Trophoblast cell (in vitro differentiated cells and primary cell): ENCODE data around the gene AMN.
A peak's percentile ranks its signal among the peaks of the same experiment; 100 is the strongest.

Experiments used
- DNase-seq, 2 donors: peaks; one replicate each; pipeline ENCODE4 v3.0.0-alpha.2; 2016
- H2AFZ ChIP-seq: 2 replicates; pipeline ENCODE4 v1.6.1; 2013; ENCODE audit warnings: low read length, moderate library complexity, mild to moderate bottlenecking; ENCODE audit not compliant: insufficient read depth, poor library complexity
- H2AK5ac ChIP-seq: 2 replicates; pipeline ENCODE4 v1.6.1; 2013; ENCODE audit warnings: mild to moderate bottlenecking, low read length
- H2BK120ac ChIP-seq: 2 replicates; pipeline ENCODE4 v1.6.1; 2013; ENCODE audit warnings: low read length, mild to moderate bottlenecking, moderate library complexity; ENCODE audit not compliant: insufficient read depth, poor library complexity
- H2BK12ac ChIP-seq: 2 replicates; pipeline ENCODE4 v1.6.1; 2013; ENCODE audit warnings: mild to moderate bottlenecking, low read length, moderate library complexity
- H2BK5ac ChIP-seq: 2 replicates; pipeline ENCODE4 v1.6.1; 2013; ENCODE audit warnings: low read length, low read depth, moderate library complexity, mild to moderate bottlenecking; ENCODE audit not compliant: poor library complexity
- H3K14ac ChIP-seq: 2 replicates; pipeline ENCODE4 v1.6.1; 2013; ENCODE audit warnings: mild to moderate bottlenecking, low read length
- H3K18ac ChIP-seq: 2 replicates; pipeline ENCODE4 v1.6.1; 2013; ENCODE audit warnings: mild to moderate bottlenecking, low read length
- H3K23ac ChIP-seq: 2 replicates; pipeline ENCODE4 v1.6.1; 2013; ENCODE audit warnings: low read length
- H3K27ac ChIP-seq: 2 replicates; pipeline ENCODE4 v1.5.1; 2013; ENCODE audit warnings: low read depth, mild to moderate bottlenecking, inconsistent platforms, low read length, moderate library complexity
- H3K27me3 ChIP-seq: 2 replicates; pipeline ENCODE4 v1.6.1; 2013; ENCODE audit warnings: inconsistent platforms, mild to moderate bottlenecking, low read length, moderate library complexity; ENCODE audit not compliant: insufficient read depth
- H3K36me3 ChIP-seq, 2 experiments: 1 replicate in 1 of 2; 2 replicates in 1 of 2; pipeline ENCODE4 v1.6.1; 2013; ENCODE audit warnings: low read length in 2 of 2, mild to moderate bottlenecking in 2 of 2, moderate library complexity in 1 of 2; ENCODE audit not compliant: insufficient read depth in 2 of 2, control insufficient read depth in 1 of 2
- H3K4ac ChIP-seq: 2 replicates; pipeline ENCODE4 v1.6.1; 2013; ENCODE audit warnings: low read depth, mild to moderate bottlenecking, low read length, moderate library complexity
- H3K4me1 ChIP-seq, 2 experiments: 1 replicate in 1 of 2; 2 replicates in 1 of 2; pipeline ENCODE4 v1.6.1; 2013; ENCODE audit warnings: low read length in 2 of 2, mild to moderate bottlenecking in 2 of 2, moderate library complexity in 1 of 2; ENCODE audit not compliant: insufficient read depth in 2 of 2, control insufficient read depth in 1 of 2
- H3K4me2 ChIP-seq: 2 replicates; pipeline ENCODE4 v1.6.1; 2013; ENCODE audit warnings: inconsistent platforms, mild to moderate bottlenecking, low read length, moderate library complexity
- H3K4me3 ChIP-seq: 2 replicates; pipeline ENCODE4 v1.5.1; 2013; ENCODE audit warnings: mild to moderate bottlenecking, low read depth, low read length, inconsistent platforms
- H3K79me1 ChIP-seq: one replicate; pipeline ENCODE4 v1.6.1; 2013; ENCODE audit warnings: low read length
- H3K79me2 ChIP-seq: 2 replicates; pipeline ENCODE4 v1.6.1; 2013; ENCODE audit warnings: low read length, mild to moderate bottlenecking; ENCODE audit not compliant: control insufficient read depth, insufficient read depth, poor library complexity
- H3K9ac ChIP-seq: 2 replicates; pipeline ENCODE4 v1.6.1; 2013; ENCODE audit warnings: mild to moderate bottlenecking, low read length
- H3K9me3 ChIP-seq: 2 replicates; pipeline ENCODE4 v1.6.1; 2013; ENCODE audit warnings: low read depth, mild to moderate bottlenecking, control low read depth, inconsistent platforms, low read length; ENCODE audit not compliant: insufficient read depth
- H4K12ac ChIP-seq: 2 replicates; pipeline ENCODE4 v1.6.1; 2013; ENCODE audit warnings: low read depth, mild to moderate bottlenecking, low read length, moderate library complexity
- H4K8ac ChIP-seq: 2 replicates; pipeline ENCODE4 v1.6.1; 2013; ENCODE audit warnings: low read depth, mild to moderate bottlenecking, low read length, moderate library complexity
- H4K91ac ChIP-seq: one replicate; pipeline ENCODE4 v1.6.1; 2013; ENCODE audit warnings: low read depth, mild to moderate bottlenecking, low read length, moderate library complexity
- WGBS: extraction: QIAGEN DNeasy Blood & Tissue Kit; methylation state at CpG from one replicate; pipeline ENCODE4 v1.1.7; 2013; ENCODE audit warnings: missing lambda C conversion rate; ENCODE audit not compliant: insufficient read length, insufficient coverage; ENCODE audit errors: extremely low coverage; 5-methylcytosine and 5-hydroxymethylcytosine counted together

The AMN gene

GRCh38 chr14:102968306-102968705, 45.8 kb downstream of the AMN start:
- H4K91ac ChIP-seq, result no peak overlapping the region
- H2AFZ ChIP-seq, result no peak overlapping the region
- H3K9me3 ChIP-seq, result peaks cover 1% of the 10 kb centered on the region
- no peaks in the 10 kb centered on the region for H3K79me1 ChIP-seq
- H3K79me2 ChIP-seq, result no peaks in the 10 kb centered on the region
- H3K36me3 ChIP-seq, result peaks cover 58 to 71% of the 10 kb centered on the region in 2 experiments
- no peak overlapping the region for H3K9ac ChIP-seq
- H3K27me3 ChIP-seq, result no peaks in the 10 kb centered on the region
- H2BK120ac ChIP-seq, result no peak overlapping the region
- no peaks in the 10 kb centered on the region for H3K4me1 ChIP-seq
- H3K18ac ChIP-seq, result no peak overlapping the region
- no peak overlapping the region for H4K12ac ChIP-seq
- peak; percentile 44 to 70 for DNase-seq
- H3K27ac ChIP-seq, result no peak overlapping the region
- H2BK12ac ChIP-seq, result no peak overlapping the region
- no CpG with 5 or more reads among the region's 13 CpGs for WGBS
- H3K4ac ChIP-seq, result no peak overlapping the region
- no peak overlapping the region for H4K8ac ChIP-seq
- H3K23ac ChIP-seq, result no peak overlapping the region
- no peak overlapping the region for H2AK5ac ChIP-seq
- no peak overlapping the region for H3K4me3 ChIP-seq
- H2BK5ac ChIP-seq, result no peak overlapping the region
- no peak overlapping the region for H3K4me2 ChIP-seq
- H3K14ac ChIP-seq, result no peak overlapping the region

- H4K91ac ChIP-seq, result no peak overlapping the region
- H2AFZ ChIP-seq, result no peak overlapping the region
- no peaks in the 10 kb centered on the region for H3K4me1 ChIP-seq
- no peak overlapping the region for H4K8ac ChIP-seq
- no peak overlapping the region for H2BK5ac ChIP-seq
- no peaks in the 10 kb centered on the region for H3K79me1 ChIP-seq
- H3K9ac ChIP-seq, result no peak overlapping the region
- WGBS, result no CpG with 5 or more reads among the region's 26 CpGs
- DNase-seq, result no peak
- H3K27me3 ChIP-seq, result no peaks in the 10 kb centered on the region
- no peak overlapping the region for H2BK12ac ChIP-seq
- no peak overlapping the region for H4K12ac ChIP-seq
- no peak overlapping the region for H2BK120ac ChIP-seq
- no peak overlapping the region for H3K18ac ChIP-seq
- no peaks in the 10 kb centered on the region for H3K79me2 ChIP-seq
- no peak overlapping the region for H3K4me3 ChIP-seq
- H3K23ac ChIP-seq, result no peak overlapping the region
- H2AK5ac ChIP-seq, result no peak overlapping the region
- no peak overlapping the region for H3K4me2 ChIP-seq
- H3K14ac ChIP-seq, result no peak overlapping the region
- no peak overlapping the region for H3K27ac ChIP-seq
- H3K9me3 ChIP-seq, result peaks cover 2% of the 10 kb centered on the region
- no peak overlapping the region for H3K4ac ChIP-seq
- H3K36me3 ChIP-seq, result peaks cover 61 to 74% of the 10 kb centered on the region in 2 experiments
Observed at GRCh38 chr14:102969060-102969791, 46.8 kb downstream of the AMN start.

- no peak overlapping the region for H3K14ac ChIP-seq
- no peak overlapping the region for H2AK5ac ChIP-seq
- H3K27ac ChIP-seq, result no peak overlapping the region
- H3K36me3 ChIP-seq, result peaks cover 58 to 73% of the 10 kb centered on the region in 2 experiments
- H3K4ac ChIP-seq, result no peak overlapping the region
- H2AFZ ChIP-seq, result no peak overlapping the region
- H3K23ac ChIP-seq, result no peak overlapping the region
- H3K4me1 ChIP-seq, result no peaks in the 10 kb centered on the region
- H2BK12ac ChIP-seq, result no peak overlapping the region
- no peaks in the 10 kb centered on the region for H3K79me2 ChIP-seq
- no peak overlapping the region for H4K91ac ChIP-seq
- no peak overlapping the region for H3K4me3 ChIP-seq
- no peak overlapping the region for H2BK120ac ChIP-seq
- no peak overlapping the region for H3K9ac ChIP-seq
- no CpG with 5 or more reads among the region's 11 CpGs for WGBS
- H3K4me2 ChIP-seq, result no peak overlapping the region
- H3K9me3 ChIP-seq, result peaks cover 3% of the 10 kb centered on the region
- no peaks in the 10 kb centered on the region for H3K27me3 ChIP-seq
- no peaks in the 10 kb centered on the region for H3K79me1 ChIP-seq
- no peak for DNase-seq
- no peak overlapping the region for H4K8ac ChIP-seq
- H2BK5ac ChIP-seq, result no peak overlapping the region
- no peak overlapping the region for H4K12ac ChIP-seq
- H3K18ac ChIP-seq, result no peak overlapping the region
Observed at GRCh38 chr14:102969901-102970300, 47.4 kb downstream of the AMN start.

GRCh38 chr14:102970496-102970895, 48.0 kb downstream of the AMN start:
- H4K12ac ChIP-seq, result no peak overlapping the region
- H3K9me3 ChIP-seq, result peaks cover 3% of the 10 kb centered on the region
- H3K4me2 ChIP-seq, result no peak overlapping the region
- no peak overlapping the region for H3K23ac ChIP-seq
- peaks cover 56 to 72% of the 10 kb centered on the region in 2 experiments for H3K36me3 ChIP-seq
- DNase-seq, result no peak
- H3K4ac ChIP-seq, result no peak overlapping the region
- no peak overlapping the region for H4K91ac ChIP-seq
- H3K79me2 ChIP-seq, result no peaks in the 10 kb centered on the region
- H3K27me3 ChIP-seq, result no peaks in the 10 kb centered on the region
- H2BK12ac ChIP-seq, result no peak overlapping the region
- no peak overlapping the region for H3K9ac ChIP-seq
- H3K4me3 ChIP-seq, result no peak overlapping the region
- no peak overlapping the region for H2AFZ ChIP-seq
- H2BK120ac ChIP-seq, result no peak overlapping the region
- H3K79me1 ChIP-seq, result no peaks in the 10 kb centered on the region
- WGBS, result no CpG with 5 or more reads among the region's 10 CpGs
- no peak overlapping the region for H2AK5ac ChIP-seq
- no peak overlapping the region for H3K18ac ChIP-seq
- no peaks in the 10 kb centered on the region for H3K4me1 ChIP-seq
- no peak overlapping the region for H3K27ac ChIP-seq
- H4K8ac ChIP-seq, result no peak overlapping the region
- H2BK5ac ChIP-seq, result no peak overlapping the region
- no peak overlapping the region for H3K14ac ChIP-seq
